Endothelial cell of umbilical vein (primary cell): ENCODE results near the gene TIMM10B. TPM values are rescaled to one million over a fixed set of nuclear protein-coding genes. Genes with fewer than 3 reads are reported as not detected.

Source experiments
- BruUV-seq: library from RNA; stranded (reverse); fragments of 400-500 nt; replicated peaks from 2 replicates; lab custom pipeline; 2021; lab: Mats Ljungman, UMichigan
- CTCF ChIA-PET: fragments of 300-600, 350-600 bp; sonication (Branson Sonifier 250); formaldehyde crosslinking; loops from one replicate; lab custom pipeline; 2021; ENCODE audit warnings: antibody characterized with exemption, inconsistent platforms; lab: Charles Lee
- POLR2A ChIA-PET: fragments of 300-600, 350-600 bp; sonication (Branson Sonifier 250); formaldehyde crosslinking; loops from one replicate; lab custom pipeline; 2021; ENCODE audit warnings: antibody characterized with exemption, inconsistent platforms; lab: Charles Lee
- DNase-seq: peaks from one replicate; pipeline ENCODE4 v3.0.0-alpha.2; 2011; ENCODE audit warnings: low read depth, low spot score
- FAIRE-seq: peaks from 2 replicates; lab custom pipeline; 2011; peaks lifted over from hg19 to GRCh38; lab: Jason Lieb, UNC
- H2AFZ ChIP-seq: 2 replicates; pipeline ENCODE4 v1.6.0; 2012; ENCODE audit warnings: low read depth, low read length, control low read depth, inconsistent platforms
- H3K27ac ChIP-seq: 2 replicates; pipeline ENCODE4 v1.5.1; 2011; ENCODE audit warnings: low read depth, mild to moderate bottlenecking, control low read depth, low read length, moderate library complexity; ENCODE audit not compliant: insufficient read depth
- H3K27me3 ChIP-seq, 2 experiments: 2 replicates each; pipeline versions ENCODE4 v1.6.0 to v1.6.1; 2011; ENCODE audit warnings: low read length in 2 of 2, mixed read lengths in 1 of 2; ENCODE audit not compliant: control insufficient read depth in 2 of 2, insufficient read depth in 2 of 2
- H3K36me3 ChIP-seq, 2 experiments: 2 replicates in 1 of 2; 3 replicates in 1 of 2; pipeline ENCODE4 v1.5.1; 2011; ENCODE audit warnings: low read length in 2 of 2, mild to moderate bottlenecking in 1 of 2, moderate library complexity in 1 of 2; ENCODE audit not compliant: control insufficient read depth in 2 of 2, insufficient read depth in 2 of 2; ENCODE audit errors: extremely low read depth in 1 of 2
- H3K4me1 ChIP-seq: 3 replicates; pipeline ENCODE4 v1.5.1; 2011; ENCODE audit warnings: mild to moderate bottlenecking, low read length; ENCODE audit not compliant: control insufficient read depth, insufficient read depth; ENCODE audit errors: extremely low read depth
- H3K4me2 ChIP-seq: 2 replicates; pipeline ENCODE4 v1.6.1; 2011; ENCODE audit warnings: low read length, control low read depth, mixed read lengths; ENCODE audit not compliant: insufficient read depth
- H3K4me3 ChIP-seq, 3 experiments: fragments of 200-600 bp in 1 of 3; sonication (generic), shearing (Covaris generic) in 1 of 3; replicated peaks in 1 of 3; 2 replicates each; pipeline ENCODE4 v1.5.1; 2011 to 2016; ENCODE audit warnings: control low read depth in 3 of 3, low read length in 3 of 3, mild to moderate bottlenecking in 2 of 3, inconsistent platforms in 1 of 3, low read depth in 1 of 3, moderate library complexity in 1 of 3; ENCODE audit not compliant: insufficient read depth in 1 of 3
- H3K79me2 ChIP-seq: 2 replicates; pipeline ENCODE4 v1.6.0; 2012; ENCODE audit warnings: low read length, inconsistent platforms; ENCODE audit not compliant: control insufficient read depth, insufficient read depth
- H3K9ac ChIP-seq: replicated peaks from 2 replicates; pipeline ENCODE3; 2011; ENCODE audit warnings: low read length, control low read depth; ENCODE audit not compliant: insufficient read depth; ENCODE audit errors: extremely low read depth
- H3K9me1 ChIP-seq: replicated peaks from 3 replicates; pipeline ENCODE4 v1.6.0; 2011; ENCODE audit warnings: mild to moderate bottlenecking, low read length; ENCODE audit not compliant: control insufficient read depth, insufficient read depth; ENCODE audit errors: extremely low read depth
- H3K9me3 ChIP-seq: replicated peaks from 2 replicates; pipeline ENCODE4 v1.5.1; 2012; ENCODE audit warnings: low read length, inconsistent platforms; ENCODE audit not compliant: control insufficient read depth, insufficient read depth
- H4K20me1 ChIP-seq: replicated peaks from 2 replicates; pipeline ENCODE3; 2011; ENCODE audit warnings: mild to moderate bottlenecking, low read length; ENCODE audit not compliant: control insufficient read depth, insufficient read depth; ENCODE audit errors: extremely low read depth
- EZH2 ChIP-seq: IDR thresholded peaks from 2 replicates; pipeline ENCODE4 v1.6.1; 2012; ENCODE audit warnings: borderline replicate concordance, low read depth, mild to moderate bottlenecking, moderate library complexity, low read length, inconsistent platforms; ENCODE audit not compliant: severe bottlenecking
- FOS ChIP-seq: IDR thresholded peaks from 2 replicates; pipeline ENCODE4 v1.6.1; 2011; ENCODE audit warnings: mild to moderate bottlenecking, low read length, moderate library complexity, borderline replicate concordance; ENCODE audit not compliant: insufficient read depth
- GATA2 ChIP-seq: IDR thresholded peaks from 2 replicates; pipeline ENCODE4 v1.7.0; 2011; ENCODE audit warnings: low read depth, mild to moderate bottlenecking, moderate library complexity, mixed read lengths, low read length; ENCODE audit not compliant: insufficient read length, insufficient read depth
- JUN ChIP-seq: IDR thresholded peaks from 2 replicates; pipeline ENCODE4 v1.6.1; 2011; ENCODE audit warnings: borderline replicate concordance, low read depth; ENCODE audit not compliant: insufficient read length, insufficient read depth
- MYC ChIP-seq: IDR thresholded peaks from one replicate; pipeline ENCODE4 v1.6.1; 2011; ENCODE audit warnings: mild to moderate bottlenecking, low read depth, low read length
- POLR2A ChIP-seq: IDR thresholded peaks from 2 replicates; pipeline ENCODE4 v1.6.1; 2012; ENCODE audit warnings: low read depth, mild to moderate bottlenecking, control low read depth, low read length
- POLR2AphosphoS5 ChIP-seq: IDR thresholded peaks from 2 replicates; pipeline ENCODE4 v1.6.1; 2012; ENCODE audit warnings: low read depth, mild to moderate bottlenecking, control low read depth, low read length, moderate library complexity; ENCODE audit not compliant: insufficient read depth
- dilution Hi-C: fragments of 300-500 bp; cut with MboI; formaldehyde crosslinking; loops from one replicate; pipeline ENCODE4 v1.15.0; 2019; ENCODE audit warnings: low sequenced_read_pairs; ENCODE audit not compliant: extremely low pct_ligation_motif_present
- intact Hi-C: fragments of 100-400 bp; cut with micrococcal nuclease; formaldehyde crosslinking; loops from one replicate; pipeline ENCODE4 v1.10.0; 2022
- polyA plus RNA-seq, 4 experiments: library from polyadenylated mRNA; depleted of rRNA in 3 of 4; stranded (reverse) in 3 of 4; unstranded in 1 of 4; fragments of >200 nt; gene quantifications; 2 replicates each; pipeline versions ENCODE4 v1.2.1 to v1.2.3, GENCODE V29; 2011 to 2012; ENCODE audit warnings: missing spikeins in 1 of 4
- total RNA-seq: library from RNA; stranded (reverse); gene quantifications from 2 replicates; pipeline ENCODE4 v1.2.3, GENCODE V29; 2021
- TF ChIP-seq, protein P1 (sequence below), 2 donors: IDR thresholded peaks; 1 replicate in 1 of 2; 2 replicates in 1 of 2; pipeline ENCODE4 v1.5.1; 2011; ENCODE audit warnings: low read length in 2 of 2, mild to moderate bottlenecking in 2 of 2, moderate library complexity in 2 of 2, control low read depth in 1 of 2, inconsistent platforms in 1 of 2, low read depth in 1 of 2; ENCODE audit not compliant: insufficient read depth in 1 of 2; ENCODE audit errors: extremely low read depth in 1 of 2
- TF ChIP-seq, protein P2 (sequence below): IDR thresholded peaks from 2 replicates; pipeline ENCODE4 v1.6.1; 2011; ENCODE audit not compliant: insufficient read depth, insufficient read length

Gene TIMM10B
- total and polyA plus RNA-seq, 2 donors (not counting 3 experiments of a cell fraction or from before 2014, with no cell fraction given): 31.3 to 36.5 TPM

GRCh38 chr11:6502382-6502781 lies 21.1 kb downstream of the TIMM10B start:
- CTCF ChIA-PET: interaction anchor here (1.5 to 1.7 kb wide), 2 partner anchors 59 to 123 kb away, joined by 3 to 7 read pairs; no protein-coding TSS in a partner anchor
- Histone ChIP-seq H3K79me2 (no peaks in the 10 kb centered on the region), H3K9ac (no peak overlapping the region), H4K20me1 (no peaks in the 10 kb centered on the region), H3K4me3 (no peak overlapping the region), H2AFZ (no peak overlapping the region), H3K27ac (no peak overlapping the region), H3K27me3 (no peaks in the 10 kb centered on the region), H3K36me3 (peaks cover 0 to 2% of the 10 kb centered on the region in 2 experiments), H3K4me1 (no peaks in the 10 kb centered on the region), H3K4me2 (no peak overlapping the region), H3K9me3 (no peaks in the 10 kb centered on the region), H3K9me1 (no peaks in the 10 kb centered on the region)
- no peak for FAIRE-seq
- POLR2A ChIA-PET: no interaction called here
- dilution Hi-C loops: no loop called here
- no TSS peak for BruUV-seq
- no peak for TF ChIP-seq POLR2A
- TF ChIP-seq FOS: no peak
- no peak for TF ChIP-seq MYC
- TF ChIP-seq JUN: no peak
- TF ChIP-seq GATA2: no peak
- TF ChIP-seq, protein P1, sequence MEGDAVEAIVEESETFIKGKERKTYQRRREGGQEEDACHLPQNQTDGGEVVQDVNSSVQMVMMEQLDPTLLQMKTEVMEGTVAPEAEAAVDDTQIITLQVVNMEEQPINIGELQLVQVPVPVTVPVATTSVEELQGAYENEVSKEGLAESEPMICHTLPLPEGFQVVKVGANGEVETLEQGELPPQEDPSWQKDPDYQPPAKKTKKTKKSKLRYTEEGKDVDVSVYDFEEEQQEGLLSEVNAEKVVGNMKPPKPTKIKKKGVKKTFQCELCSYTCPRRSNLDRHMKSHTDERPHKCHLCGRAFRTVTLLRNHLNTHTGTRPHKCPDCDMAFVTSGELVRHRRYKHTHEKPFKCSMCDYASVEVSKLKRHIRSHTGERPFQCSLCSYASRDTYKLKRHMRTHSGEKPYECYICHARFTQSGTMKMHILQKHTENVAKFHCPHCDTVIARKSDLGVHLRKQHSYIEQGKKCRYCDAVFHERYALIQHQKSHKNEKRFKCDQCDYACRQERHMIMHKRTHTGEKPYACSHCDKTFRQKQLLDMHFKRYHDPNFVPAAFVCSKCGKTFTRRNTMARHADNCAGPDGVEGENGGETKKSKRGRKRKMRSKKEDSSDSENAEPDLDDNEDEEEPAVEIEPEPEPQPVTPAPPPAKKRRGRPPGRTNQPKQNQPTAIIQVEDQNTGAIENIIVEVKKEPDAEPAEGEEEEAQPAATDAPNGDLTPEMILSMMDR (IDR thresholded peaks at IDR 0.05; ENCODE audit: extremely low read depth in 1 of 2, insufficient read depth in 1 of 2, low read depth in 1 of 2, low read length in 2 of 2): no peak
- TF ChIP-seq POLR2AphosphoS5: no peak
- TF ChIP-seq EZH2: no peak
- TF ChIP-seq, protein P2, sequence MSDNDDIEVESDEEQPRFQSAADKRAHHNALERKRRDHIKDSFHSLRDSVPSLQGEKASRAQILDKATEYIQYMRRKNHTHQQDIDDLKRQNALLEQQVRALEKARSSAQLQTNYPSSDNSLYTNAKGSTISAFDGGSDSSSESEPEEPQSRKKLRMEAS: no peak
- DNase-seq: no peak
- intact Hi-C loops: no loop called here
